ENCODE measurements around the gene MMP15. TPM values are rescaled to one million over a fixed set of nuclear protein-coding genes. Genes with fewer than 3 reads are reported as not detected.
A peak's percentile ranks its signal among the peaks of the same experiment; 100 is the strongest.
"Not testable (repeated sequence)": the region's sequence is repeated elsewhere in the genome, so short reads cannot be mapped to it uniquely, and the experiment has no call there.

The MMP15 gene
- polyA plus RNA-seq, 4 donors = 12.0 to 19.0 (median 13.0) TPM

GRCh38 chr16:57995721-57996405 lies 29.7 kb upstream of the MMP15 start:
- DNase-seq (ENCODE audit: low read depth in 4 of 4, low spot score in 3 of 4) = no peak

- DNase-seq (ENCODE audit: low read depth in 4 of 4, low spot score in 3 of 4) = no peak
Observed at GRCh38 chr16:57996406-57997175, 29.0 kb upstream of the MMP15 start.

GRCh38 chr16:57997176-57997527 lies 28.4 kb upstream of the MMP15 start:
- DNase-seq (ENCODE audit: low read depth in 4 of 4, low spot score in 3 of 4) = no peak

GRCh38 chr16:57997528-57998265 lies 27.9 kb upstream of the MMP15 start:
- DNase-seq (ENCODE audit: low read depth in 4 of 4, low spot score in 3 of 4) = no peak

GRCh38 chr16:57998486-57998885 lies 27.1 kb upstream of the MMP15 start:
- no peak for DNase-seq (ENCODE audit: low read depth in 4 of 4, low spot score in 3 of 4)

- DNase-seq (ENCODE audit: low read depth in 4 of 4, low spot score in 3 of 4) = no peak
Observed at GRCh38 chr16:57998992-57999365, 26.6 kb upstream of the MMP15 start.

- no peak for DNase-seq (ENCODE audit: low read depth in 4 of 4, low spot score in 3 of 4)
Observed at GRCh38 chr16:57999366-57999970, 26.1 kb upstream of the MMP15 start.

- no peak for DNase-seq (ENCODE audit: low read depth in 4 of 4, low spot score in 3 of 4)
Observed at GRCh38 chr16:57999971-58000705, 25.4 kb upstream of the MMP15 start, which contains the start of gene ZNF319. TSS of gene ZNF319 (minus strand) at chr16:58000672. CDS start at chr16:57998265, 2,407 bp downstream.

- DNase-seq (ENCODE audit: low read depth in 4 of 4, low spot score in 3 of 4) = peak in 1 of 4 donors; percentile 74
Observed at GRCh38 chr16:58000706-58001676, 24.6 kb upstream of the MMP15 start, which contains the start of gene USB1. TSS of gene USB1 (plus strand) at chr16:58001407. CDS start at chr16:58001484, 77 bp downstream.

- no peak for DNase-seq (ENCODE audit: low read depth in 4 of 4, low spot score in 3 of 4)
Observed at GRCh38 chr16:58001781-58002415, 23.7 kb upstream of the MMP15 start.

- no peak for DNase-seq (ENCODE audit: low read depth in 4 of 4, low spot score in 3 of 4)
Observed at GRCh38 chr16:58002416-58002800, 23.1 kb upstream of the MMP15 start.

GRCh38 chr16:58002936-58003335 lies 22.6 kb upstream of the MMP15 start:
- no peak for DNase-seq (ENCODE audit: low read depth in 4 of 4, low spot score in 3 of 4)

GRCh38 chr16:58004736-58005135 lies 20.8 kb upstream of the MMP15 start:
- not testable (repeated sequence) for DNase-seq (ENCODE audit: low read depth in 4 of 4, low spot score in 3 of 4)

- no peak for DNase-seq (ENCODE audit: low read depth in 4 of 4, low spot score in 3 of 4)
Observed at GRCh38 chr16:58009856-58010416, 15.6 kb upstream of the MMP15 start.

GRCh38 chr16:58010886-58011285 lies 14.7 kb upstream of the MMP15 start:
- DNase-seq (ENCODE audit: low read depth in 4 of 4, low spot score in 3 of 4) = no peak

- DNase-seq (ENCODE audit: low read depth in 4 of 4, low spot score in 3 of 4) = no peak
Observed at GRCh38 chr16:58011652-58012051, 13.9 kb upstream of the MMP15 start.

GRCh38 chr16:58012481-58012880 lies 13.1 kb upstream of the MMP15 start:
- no peak for DNase-seq (ENCODE audit: low read depth in 4 of 4, low spot score in 3 of 4)

- no peak for DNase-seq (ENCODE audit: low read depth in 4 of 4, low spot score in 3 of 4)
Observed at GRCh38 chr16:58013201-58013956, 12.2 kb upstream of the MMP15 start.

Data from left renal pelvis (tissue), 4 donors.